ENCODE results near the gene FGD5. TPM values are rescaled to one million over a fixed set of nuclear protein-coding genes. Genes with fewer than 3 reads are reported as not detected.

The FGD5 gene
- total RNA-seq, 2 donors from 2014 or later: 15.3 to 17.0 TPM

DNA sequence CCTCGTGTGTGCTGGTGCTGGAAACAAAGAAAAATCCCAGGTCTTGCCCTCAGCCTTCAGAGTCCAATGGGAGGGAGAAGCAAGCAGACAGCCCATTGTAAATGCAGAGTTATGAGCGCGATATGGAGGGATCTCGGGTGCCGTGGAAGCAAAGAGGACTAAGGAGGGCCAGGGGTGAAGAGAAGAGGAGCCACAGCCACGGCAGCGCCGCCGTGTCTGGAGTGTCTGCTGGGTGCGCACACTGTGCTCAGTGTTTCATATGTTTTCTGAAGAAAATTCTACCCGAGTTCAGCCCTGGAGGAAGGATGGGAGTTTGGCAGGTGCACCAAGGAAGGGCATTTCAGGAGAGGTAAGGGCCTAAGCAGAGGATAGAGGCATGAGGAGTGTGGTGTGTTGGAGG is 92.9 kb downstream of the FGD5 start:
- no peaks in the 10 kb centered on the region for H3K27me3 Mint-ChIP-seq (ENCODE audit: insufficient read depth)
- Histone ChIP-seq H3K4me3 (ENCODE audit: low read length) (no peak overlapping the region), H3K9me3 (ENCODE audit: control insufficient read depth, low read length) (no peaks in the 10 kb centered on the region), H3K36me3 (ENCODE audit: control insufficient read depth, insufficient read depth, low read length) (no peaks in the 10 kb centered on the region), H3K9ac (ENCODE audit: extremely low read depth, low read length, poor library complexity, severe bottlenecking) (no peak overlapping the region), H3K27ac (ENCODE audit: low read depth, low read length) (no peak overlapping the region), H3K4me1 (ENCODE audit: control insufficient read depth, insufficient read depth, low read length) (peaks cover 7% of the 10 kb centered on the region), H3K27me3 (ENCODE audit: control insufficient read depth, insufficient read depth, low read length, poor library complexity, severe bottlenecking) (no peaks in the 10 kb centered on the region)
- WGBS, 2 experiments (ENCODE audit: insufficient coverage in 1 of 2, insufficient read length in 1 of 2): 95% methylated on average over 11 of the region's 11 CpGs
- no peak for DNase-seq
- no peaks in the 10 kb centered on the region for H3K9me3 Mint-ChIP-seq
- H3K27ac Mint-ChIP-seq: no peak overlapping the region
- H3K4me1 Mint-ChIP-seq: peaks cover 12% of the 10 kb centered on the region
- peaks cover 3% of the 10 kb centered on the region for H3K36me3 Mint-ChIP-seq (ENCODE audit: low read depth)
- no peak overlapping the region for H3K4me3 Mint-ChIP-seq
- TF ChIP-seq, protein P1, sequence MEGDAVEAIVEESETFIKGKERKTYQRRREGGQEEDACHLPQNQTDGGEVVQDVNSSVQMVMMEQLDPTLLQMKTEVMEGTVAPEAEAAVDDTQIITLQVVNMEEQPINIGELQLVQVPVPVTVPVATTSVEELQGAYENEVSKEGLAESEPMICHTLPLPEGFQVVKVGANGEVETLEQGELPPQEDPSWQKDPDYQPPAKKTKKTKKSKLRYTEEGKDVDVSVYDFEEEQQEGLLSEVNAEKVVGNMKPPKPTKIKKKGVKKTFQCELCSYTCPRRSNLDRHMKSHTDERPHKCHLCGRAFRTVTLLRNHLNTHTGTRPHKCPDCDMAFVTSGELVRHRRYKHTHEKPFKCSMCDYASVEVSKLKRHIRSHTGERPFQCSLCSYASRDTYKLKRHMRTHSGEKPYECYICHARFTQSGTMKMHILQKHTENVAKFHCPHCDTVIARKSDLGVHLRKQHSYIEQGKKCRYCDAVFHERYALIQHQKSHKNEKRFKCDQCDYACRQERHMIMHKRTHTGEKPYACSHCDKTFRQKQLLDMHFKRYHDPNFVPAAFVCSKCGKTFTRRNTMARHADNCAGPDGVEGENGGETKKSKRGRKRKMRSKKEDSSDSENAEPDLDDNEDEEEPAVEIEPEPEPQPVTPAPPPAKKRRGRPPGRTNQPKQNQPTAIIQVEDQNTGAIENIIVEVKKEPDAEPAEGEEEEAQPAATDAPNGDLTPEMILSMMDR (conservative IDR thresholded peaks at IDR 0.05): no peak

DNA sequence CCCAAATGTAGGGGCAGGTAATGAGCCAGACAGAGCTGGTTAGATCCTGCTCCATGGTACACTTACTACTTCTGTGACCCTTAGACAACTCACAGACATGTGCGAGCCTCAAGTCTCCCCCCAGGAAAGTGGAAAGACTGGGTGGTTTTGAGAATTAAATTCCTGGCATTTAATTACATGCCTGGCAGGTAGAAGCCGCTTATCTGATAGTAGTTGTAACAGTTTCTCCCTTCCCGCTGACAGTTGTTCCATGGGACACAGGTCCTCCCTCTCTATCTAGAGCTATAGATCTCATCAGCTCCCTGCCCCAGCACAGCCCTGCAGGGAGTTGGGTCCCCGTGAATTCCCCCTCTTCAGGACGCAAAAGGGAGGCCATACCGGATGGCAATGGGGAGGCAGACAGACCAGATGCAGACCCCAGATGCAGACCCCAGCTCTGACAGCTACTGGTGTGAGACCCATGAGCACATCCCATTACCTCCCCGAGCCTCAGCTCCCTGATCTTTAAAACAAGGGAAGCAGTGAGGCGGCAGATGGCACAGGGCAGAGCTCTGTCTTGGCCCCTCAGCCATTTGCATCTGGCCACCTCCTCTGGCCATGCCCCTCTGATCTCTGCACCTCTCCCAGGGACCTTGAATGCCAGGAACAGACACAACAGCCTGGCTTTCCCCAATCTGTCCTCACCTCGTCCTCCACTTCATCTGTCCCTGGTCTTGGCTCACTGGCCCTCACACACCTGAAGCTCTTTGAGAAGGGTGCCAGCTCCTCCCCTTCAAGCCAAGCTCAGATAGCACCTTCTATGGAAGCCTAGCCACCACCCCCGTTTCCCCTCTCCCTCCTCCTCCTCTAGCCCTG is 94.5 kb downstream of the FGD5 start:
- peaks cover 12% of the 10 kb centered on the region for H3K4me1 Mint-ChIP-seq
- H3K27me3 Mint-ChIP-seq (ENCODE audit: insufficient read depth): no peaks in the 10 kb centered on the region
- Histone ChIP-seq H3K27me3 (ENCODE audit: control insufficient read depth, insufficient read depth, low read length, poor library complexity, severe bottlenecking) (no peaks in the 10 kb centered on the region), H3K4me1 (ENCODE audit: control insufficient read depth, insufficient read depth, low read length) (peaks cover 7% of the 10 kb centered on the region), H3K4me3 (ENCODE audit: low read length) (no peak overlapping the region), H3K36me3 (ENCODE audit: control insufficient read depth, insufficient read depth, low read length) (no peaks in the 10 kb centered on the region), H3K9me3 (ENCODE audit: control insufficient read depth, low read length) (no peaks in the 10 kb centered on the region), H3K27ac (ENCODE audit: low read depth, low read length) (no peak overlapping the region), H3K9ac (ENCODE audit: extremely low read depth, low read length, poor library complexity, severe bottlenecking) (no peak overlapping the region)
- no peak overlapping the region for H3K4me3 Mint-ChIP-seq
- 79 to 88% methylated on average over 6 to 10 of the region's 10 CpGs for WGBS, 2 experiments (ENCODE audit: insufficient coverage in 1 of 2, insufficient read length in 1 of 2)
- H3K9me3 Mint-ChIP-seq: no peaks in the 10 kb centered on the region
- H3K36me3 Mint-ChIP-seq (ENCODE audit: low read depth): no peaks in the 10 kb centered on the region
- TF ChIP-seq, protein P1 (conservative IDR thresholded peaks at IDR 0.05): no peak
- peak; percentile 47 for DNase-seq
- H3K27ac Mint-ChIP-seq: peak overlapping the region; percentile 15

DNA sequence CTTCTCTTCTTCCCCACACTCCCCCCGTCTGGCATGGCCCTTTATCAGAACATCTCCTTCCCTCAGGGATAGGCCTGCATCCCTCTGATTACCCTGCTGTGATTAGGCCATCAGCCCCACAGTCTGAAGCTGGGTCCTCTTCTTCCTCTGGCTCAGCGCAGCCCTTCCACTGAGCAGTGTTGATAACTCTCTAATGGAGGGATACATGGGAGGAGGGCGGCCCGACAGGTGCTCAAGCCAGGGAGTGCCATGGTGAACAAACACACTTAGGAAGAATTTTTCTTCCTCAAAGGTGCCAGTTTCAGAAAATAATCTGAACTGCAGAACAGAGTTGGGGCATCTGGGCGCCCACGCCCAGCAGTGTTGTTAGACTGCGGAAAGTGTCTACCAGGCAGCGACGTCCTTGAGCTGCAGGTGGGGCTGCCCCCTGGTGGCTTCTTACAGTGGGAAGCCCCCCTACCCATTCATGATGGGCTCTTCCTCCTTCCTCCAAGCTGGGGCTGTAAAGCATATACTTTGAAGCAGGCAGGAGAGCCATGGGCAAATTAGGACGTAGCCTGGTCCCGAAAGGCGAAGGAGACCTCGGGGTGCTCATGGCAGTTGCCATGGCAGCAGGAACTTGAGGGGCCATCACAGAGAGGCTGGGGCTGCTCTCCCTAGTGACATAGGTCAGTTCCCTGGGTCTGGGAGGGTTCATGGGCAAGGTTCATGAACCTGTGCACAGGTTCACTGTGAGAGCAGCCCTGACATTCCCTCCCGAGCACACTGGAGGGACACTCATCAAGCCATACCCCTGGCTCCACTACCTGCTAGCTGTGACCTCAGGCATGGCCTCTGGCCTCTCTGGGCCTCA is 95.4 kb downstream of the FGD5 start:
- Mint-ChIP-seq H3K36me3 (ENCODE audit: low read depth) (peaks cover 2% of the 10 kb centered on the region), H3K4me1 (peaks cover 12% of the 10 kb centered on the region), H3K27me3 (ENCODE audit: insufficient read depth) (no peaks in the 10 kb centered on the region), H3K4me3 (no peak overlapping the region), H3K27ac (no peak overlapping the region), H3K9me3 (no peaks in the 10 kb centered on the region)
- Histone ChIP-seq H3K27ac (ENCODE audit: low read depth, low read length) (no peak overlapping the region), H3K36me3 (ENCODE audit: control insufficient read depth, insufficient read depth, low read length) (no peaks in the 10 kb centered on the region), H3K9ac (ENCODE audit: extremely low read depth, low read length, poor library complexity, severe bottlenecking) (no peak overlapping the region), H3K27me3 (ENCODE audit: control insufficient read depth, insufficient read depth, low read length, poor library complexity, severe bottlenecking) (no peaks in the 10 kb centered on the region), H3K4me1 (ENCODE audit: control insufficient read depth, insufficient read depth, low read length) (peaks cover 7% of the 10 kb centered on the region), H3K4me3 (ENCODE audit: low read length) (no peak overlapping the region), H3K9me3 (ENCODE audit: control insufficient read depth, low read length) (no peaks in the 10 kb centered on the region)
- TF ChIP-seq, protein P1 (conservative IDR thresholded peaks at IDR 0.05): peak; percentile 78
- peak; percentile 63 for DNase-seq
- 83 to 92% methylated on average over 11 to 14 of the region's 14 CpGs for WGBS, 2 experiments (ENCODE audit: insufficient coverage in 1 of 2, insufficient read length in 1 of 2)
